GM19351 (cell line): ENCODE results near the gene TPT1.

Experiments used
- ATAC-seq: cut with Tn5 transposase; IDR thresholded peaks from one replicate; pipeline ENCODE4 v1.9.1; 2021; ENCODE audit warnings: mild to moderate bottlenecking, moderate library complexity; ENCODE audit not compliant: unreplicated experiment

Gene TPT1

DNA sequence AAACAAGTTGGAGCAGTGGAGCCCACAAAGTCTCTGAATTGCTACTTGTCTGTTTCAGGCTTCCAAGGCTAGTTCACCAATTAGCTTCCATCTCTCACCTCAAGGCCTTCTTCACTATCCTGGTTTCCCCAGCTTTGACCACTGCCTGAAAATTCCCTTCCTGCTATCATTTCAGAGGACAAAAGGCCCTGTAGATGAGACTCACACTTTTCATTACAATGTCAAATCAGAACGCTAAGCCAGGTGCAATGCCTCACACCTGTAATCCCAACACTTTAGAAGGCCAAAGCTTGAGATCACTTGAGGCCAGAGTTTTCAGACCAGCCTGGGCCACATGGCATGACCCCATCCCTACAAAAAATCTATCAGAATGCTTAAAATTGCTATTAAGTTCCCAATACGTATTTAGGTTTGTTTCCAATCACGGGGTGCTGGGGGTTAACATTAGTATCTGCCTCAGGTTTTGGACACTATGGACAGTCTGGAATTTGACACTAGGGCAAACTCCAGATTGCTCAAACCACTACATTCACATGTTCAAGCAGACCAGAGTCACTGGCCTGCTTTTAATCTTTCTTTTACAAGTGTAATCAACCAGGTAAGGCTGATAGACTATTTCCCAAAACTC lies 5.5 kb downstream of the TPT1 start:
- ATAC-seq: no peak

DNA sequence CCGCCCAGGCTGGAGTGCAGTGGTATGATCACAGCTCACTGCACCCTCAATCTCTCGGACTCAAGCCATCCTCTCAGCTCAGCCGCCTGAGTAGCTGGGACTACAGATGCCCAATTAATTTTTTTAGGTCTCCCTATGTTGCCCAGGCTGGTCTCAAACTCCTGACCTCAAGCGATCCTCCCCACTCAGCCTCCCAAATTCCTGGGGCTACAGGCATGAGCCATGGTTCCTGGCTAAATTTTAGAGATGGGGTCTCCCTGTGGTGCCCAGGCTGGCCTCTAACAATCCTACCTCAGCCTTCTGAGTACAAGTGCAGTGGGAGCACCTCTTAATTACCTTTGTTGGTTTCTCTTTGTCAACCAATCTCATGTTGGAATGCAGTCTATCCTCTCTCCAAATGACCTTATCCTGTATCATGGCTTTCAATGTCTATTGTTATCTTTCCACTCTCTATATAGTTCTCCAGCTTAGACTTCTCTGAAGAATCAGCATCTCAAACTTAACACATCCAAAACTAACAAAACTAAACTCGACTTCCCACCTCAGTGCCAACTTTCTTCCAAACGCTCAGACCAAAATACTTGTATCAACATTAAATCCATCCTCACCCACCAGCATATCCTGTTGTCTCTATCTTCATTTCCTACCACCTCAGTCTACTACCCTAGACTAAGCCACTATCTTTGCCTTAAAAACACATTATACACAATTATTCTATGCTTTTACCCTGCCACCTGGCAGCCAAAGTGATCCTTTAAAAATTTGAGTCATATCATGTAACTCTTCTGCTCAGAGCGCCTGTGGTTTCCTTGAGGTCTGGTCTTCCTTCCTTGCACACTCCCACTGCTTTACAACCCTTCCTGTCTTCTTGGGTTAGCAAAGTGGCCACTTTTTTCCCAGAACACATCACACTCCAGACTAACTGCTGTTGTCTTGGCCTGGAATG lies 6.7 kb downstream of the TPT1 start:
- no peak for ATAC-seq

DNA sequence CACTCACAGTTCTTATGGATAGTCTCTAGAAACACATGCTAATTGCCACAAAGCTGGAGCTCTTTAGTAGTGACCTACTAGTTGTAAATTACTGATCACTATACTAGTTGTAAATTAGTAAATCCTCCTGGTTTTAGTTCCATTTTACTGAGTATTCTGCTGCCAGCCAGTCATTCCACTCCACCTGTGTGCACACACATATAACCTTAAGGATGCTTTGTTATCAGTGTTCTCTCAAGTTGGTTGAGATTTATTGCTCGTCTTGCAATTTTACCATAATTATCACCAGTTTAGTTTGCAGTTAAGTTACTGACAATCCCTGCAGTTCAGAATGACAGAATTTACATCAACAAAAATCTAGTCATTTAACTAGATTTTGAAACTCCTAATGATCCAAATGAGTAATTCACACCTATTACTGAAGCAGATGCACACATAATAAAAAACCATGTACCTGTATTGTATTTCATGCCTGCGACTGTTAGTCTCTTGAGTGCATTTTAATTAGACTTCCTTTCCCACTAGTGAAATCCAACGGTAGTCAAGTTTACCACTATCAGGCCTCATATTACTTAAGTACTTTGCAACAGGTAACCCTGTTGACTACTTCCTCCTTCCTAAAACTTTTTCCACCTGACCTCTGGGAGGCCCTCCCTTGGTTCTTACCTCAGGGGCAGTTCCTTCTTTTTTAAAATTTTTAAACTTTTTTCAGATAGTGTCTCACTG lies 7.6 kb downstream of the TPT1 start:
- ATAC-seq: no peak

DNA sequence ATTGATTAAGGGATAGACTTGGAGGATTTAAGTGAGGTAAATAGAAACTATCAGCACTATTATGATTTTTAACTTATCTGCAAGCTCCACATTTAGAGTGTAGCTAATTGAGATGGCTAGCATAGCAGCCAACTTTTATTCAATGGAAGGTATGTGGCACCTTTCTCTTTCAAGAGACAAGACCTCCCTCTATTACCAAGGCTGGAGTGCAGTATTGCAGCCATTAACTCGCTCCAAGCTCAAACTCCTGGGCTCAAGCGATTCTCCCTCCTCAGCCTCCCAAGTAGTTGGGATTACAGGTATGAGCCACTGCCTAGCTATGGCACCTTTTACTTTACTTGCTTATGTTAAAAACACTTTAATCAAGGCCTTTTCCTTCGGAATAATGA lies 8.2 kb downstream of the TPT1 start:
- no peak for ATAC-seq

DNA sequence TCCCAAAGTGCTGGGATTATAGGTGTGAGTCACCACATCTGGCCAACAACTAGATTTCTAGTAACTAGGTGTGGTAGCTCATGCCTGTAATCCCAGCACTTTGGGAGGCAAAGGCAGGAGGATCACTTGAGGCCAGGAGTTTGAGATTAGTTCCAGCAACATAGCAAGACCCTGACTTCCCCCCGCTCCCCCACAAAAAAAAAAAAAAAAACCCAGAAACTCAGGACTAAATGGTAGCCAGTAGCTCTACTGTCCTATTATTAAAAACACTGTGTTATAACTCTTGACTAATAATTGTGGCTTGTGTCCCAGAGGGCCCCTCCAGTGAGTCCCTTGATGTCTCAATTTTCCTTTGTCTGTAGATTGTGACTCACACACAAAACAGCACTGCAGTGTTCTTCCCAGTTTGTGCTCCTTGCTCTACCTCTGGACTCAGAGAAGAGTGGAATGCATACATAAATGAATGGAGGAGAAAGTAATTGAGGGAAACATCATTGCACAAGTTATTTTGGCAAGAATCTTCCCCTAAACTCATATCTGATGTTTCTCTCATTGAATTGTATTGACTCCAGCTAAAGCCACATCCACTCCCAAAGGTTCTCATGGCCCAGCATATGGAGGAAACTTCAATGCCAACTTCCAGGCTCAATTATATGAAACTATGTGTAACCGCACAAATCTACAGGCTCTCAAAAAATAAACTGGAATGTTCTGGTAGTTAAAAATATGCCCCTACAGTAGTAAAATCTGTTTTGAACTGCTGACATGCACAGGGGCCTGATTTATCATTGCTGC lies 8.8 kb downstream of the TPT1 start:
- no peak for ATAC-seq

DNA sequence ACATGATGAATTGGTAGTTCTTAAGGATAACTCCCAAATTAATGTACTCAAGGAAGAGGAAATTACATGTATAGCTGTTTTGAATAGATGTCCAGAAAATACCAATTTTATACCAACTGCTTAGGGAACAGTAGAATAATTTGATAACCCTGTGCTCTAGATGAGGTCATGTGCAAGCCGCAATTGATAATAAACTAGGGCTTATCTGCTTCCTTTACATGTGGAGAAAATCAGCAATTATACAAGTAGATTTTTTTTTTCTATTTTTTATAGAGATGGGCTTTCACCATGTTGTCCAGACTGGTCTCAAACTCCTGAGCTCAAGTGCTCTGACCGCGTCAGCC lies 9.3 kb downstream of the TPT1 start:
- ATAC-seq: no peak

DNA sequence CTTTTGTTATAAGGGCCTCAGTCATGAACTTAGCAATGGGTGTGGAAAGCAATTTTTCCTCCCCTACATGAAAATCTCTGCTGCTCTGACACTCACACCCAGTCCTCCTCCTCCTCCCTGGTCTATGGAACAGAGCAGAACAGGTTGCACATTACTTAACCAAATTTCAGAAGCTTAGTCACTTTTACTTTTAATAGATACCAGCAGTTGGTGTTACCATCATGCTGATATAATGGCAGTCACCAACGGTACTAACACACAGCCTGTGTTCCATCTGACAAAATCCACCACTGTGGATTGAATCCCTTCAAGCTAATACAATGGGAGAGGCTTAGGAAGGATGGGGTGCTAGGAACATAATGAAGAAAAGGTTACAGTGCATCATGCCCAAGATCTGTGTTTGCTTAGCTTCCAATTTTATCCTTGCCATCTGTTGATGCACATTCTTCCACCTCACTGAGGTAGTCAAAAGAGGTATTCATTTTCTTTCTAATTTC lies 9.8 kb downstream of the TPT1 start:
- ATAC-seq: no peak

DNA sequence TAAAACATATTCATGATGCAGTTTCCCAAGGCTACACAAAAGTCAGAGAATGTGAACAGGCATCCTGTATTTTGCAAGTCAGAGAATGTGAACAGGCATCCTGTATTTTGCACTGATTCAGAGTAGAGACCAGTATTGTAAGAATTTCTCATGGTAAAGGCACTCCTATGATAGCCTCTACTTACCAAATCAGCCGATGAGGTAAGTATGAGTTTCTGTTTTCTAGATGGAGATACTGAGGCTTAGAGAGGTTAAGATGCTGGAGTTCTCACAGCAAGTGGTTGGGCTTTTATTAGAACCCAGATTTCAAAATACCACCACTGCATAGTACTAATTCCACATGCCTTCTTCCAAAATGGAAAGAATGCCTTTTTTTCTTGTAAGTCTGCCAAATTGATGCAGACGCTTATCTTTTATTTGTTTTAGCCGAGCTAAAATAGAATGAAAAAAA lies 12.3 kb downstream of the TPT1 start:
- no peak for ATAC-seq

DNA sequence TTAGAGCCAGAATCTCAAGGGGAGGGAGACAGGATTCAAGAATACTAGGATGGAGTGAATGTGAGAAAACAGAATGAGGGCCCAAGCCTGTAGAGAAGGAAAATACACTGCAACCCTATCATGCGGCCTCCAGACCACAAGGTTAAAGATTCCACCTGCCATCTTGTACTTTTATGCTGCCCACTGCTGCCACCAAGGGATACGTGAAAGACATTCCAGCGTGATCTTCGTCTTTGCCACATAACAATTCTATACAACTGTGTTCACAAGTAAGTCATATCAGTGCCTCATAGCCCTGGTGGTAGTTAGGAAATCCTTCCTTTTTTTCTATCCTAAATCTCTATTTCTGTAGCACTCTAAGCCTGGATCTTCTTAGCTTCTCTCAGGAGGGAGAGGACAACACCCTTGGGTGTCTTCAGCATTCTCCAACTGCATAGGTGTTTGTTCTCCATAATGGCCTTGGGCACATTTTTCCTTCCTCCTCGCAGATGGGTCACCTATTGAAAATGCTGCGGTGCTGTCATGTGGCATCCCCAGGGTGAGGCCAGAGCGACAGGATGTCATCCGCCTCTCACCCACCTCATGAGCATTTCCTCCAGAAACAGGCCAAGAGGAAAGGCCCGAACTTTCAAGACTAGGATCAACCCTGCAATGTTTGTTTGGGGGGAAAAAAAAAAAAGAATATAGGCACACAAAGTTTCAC lies 13.6 kb downstream of the TPT1 start:
- ATAC-seq: no peak

DNA sequence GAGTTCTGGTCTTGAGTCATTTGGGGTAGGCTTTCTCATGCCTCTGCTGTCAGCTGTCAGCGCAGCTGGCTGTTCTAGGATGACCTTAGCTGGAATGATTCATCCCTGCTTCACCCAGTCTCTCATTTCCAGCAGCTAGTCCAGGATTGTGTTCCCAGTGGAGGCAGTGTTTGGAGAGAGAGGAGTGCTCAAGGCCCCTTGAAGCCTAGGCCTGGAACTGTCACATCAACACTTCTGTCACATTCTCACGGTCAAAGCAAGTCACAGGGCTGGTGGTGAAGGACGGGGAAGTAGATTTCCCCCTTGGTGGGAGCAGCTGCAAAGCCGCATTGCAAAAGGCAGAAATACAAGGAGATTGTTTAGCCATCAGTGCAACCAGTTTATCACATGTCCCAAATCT lies 15.2 kb downstream of the TPT1 start:
- no peak for ATAC-seq

DNA sequence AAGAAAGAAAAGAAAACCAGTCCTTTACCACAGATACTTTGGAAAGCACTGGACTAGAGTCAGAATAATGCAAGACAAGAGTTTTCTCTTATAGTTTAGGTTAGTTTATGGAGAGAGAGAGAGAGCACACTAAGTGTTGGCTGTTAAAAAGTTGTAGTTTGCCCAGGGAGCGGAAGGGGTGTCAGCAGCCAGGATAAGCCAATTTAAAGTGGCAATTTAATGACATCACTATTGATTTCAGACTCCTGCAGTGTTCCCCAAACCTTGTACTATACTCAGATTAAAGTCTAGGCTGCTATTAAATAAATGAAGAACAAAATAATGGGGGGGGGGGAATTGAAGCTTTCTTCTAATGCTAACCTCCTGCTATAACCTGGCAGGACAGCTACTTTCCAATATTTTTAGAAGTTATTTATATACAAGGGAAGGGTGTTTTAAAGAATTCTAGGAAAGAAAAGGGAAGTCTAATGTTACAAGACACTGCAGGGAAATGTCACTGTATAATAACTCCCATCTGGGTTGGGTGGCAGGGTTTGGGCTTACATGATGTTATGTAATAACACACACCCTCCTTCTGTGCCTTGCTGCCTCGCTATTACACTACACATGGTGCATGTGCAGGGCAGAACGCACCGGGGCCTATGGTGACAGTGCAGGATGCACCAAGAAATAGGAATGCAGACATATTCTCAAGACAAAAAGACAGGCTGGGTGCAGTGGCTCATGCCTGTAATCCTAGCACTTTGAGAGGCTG lies 19.9 kb downstream of the TPT1 start:
- ATAC-seq: no peak

DNA sequence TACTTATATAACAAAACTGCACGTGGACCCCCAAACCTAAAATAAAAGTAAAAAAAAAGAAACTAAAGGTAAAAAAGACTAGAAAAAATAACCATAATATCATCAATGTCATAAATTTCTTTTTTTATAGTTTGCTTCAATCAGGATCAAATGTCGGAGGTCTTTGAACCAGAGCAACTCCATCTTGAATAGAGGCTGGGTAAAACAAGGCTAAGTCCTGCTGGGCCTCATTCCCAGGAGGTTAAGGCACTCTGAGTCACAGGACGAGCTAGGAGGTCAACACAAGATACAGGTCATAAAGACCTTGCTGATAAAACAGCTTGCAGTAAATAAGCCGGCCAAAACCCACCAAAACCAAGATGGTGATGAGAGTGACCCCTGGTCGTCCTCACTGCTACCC lies 24.0 kb downstream of the TPT1 start:
- ATAC-seq: no peak

DNA sequence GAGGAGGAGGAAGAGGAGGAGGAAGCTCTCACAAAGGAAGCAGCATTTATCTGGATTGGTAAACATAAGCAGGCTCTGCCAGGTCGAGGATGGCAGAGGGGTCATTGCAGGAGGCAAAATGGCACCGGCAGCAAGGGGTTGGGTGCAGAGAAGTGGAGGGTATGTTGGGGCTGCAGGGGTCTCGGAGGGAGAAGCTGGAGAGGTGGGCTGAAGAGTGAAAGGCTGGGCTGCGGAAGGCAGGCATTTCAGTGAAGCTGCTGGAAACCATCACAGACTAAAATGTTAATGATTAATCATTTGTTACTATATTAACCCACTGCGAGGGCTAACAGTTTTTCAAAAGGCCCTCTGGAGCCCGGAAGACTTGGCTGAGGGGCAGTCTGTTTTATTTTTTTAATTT lies 24.6 kb downstream of the TPT1 start:
- no peak for ATAC-seq

DNA sequence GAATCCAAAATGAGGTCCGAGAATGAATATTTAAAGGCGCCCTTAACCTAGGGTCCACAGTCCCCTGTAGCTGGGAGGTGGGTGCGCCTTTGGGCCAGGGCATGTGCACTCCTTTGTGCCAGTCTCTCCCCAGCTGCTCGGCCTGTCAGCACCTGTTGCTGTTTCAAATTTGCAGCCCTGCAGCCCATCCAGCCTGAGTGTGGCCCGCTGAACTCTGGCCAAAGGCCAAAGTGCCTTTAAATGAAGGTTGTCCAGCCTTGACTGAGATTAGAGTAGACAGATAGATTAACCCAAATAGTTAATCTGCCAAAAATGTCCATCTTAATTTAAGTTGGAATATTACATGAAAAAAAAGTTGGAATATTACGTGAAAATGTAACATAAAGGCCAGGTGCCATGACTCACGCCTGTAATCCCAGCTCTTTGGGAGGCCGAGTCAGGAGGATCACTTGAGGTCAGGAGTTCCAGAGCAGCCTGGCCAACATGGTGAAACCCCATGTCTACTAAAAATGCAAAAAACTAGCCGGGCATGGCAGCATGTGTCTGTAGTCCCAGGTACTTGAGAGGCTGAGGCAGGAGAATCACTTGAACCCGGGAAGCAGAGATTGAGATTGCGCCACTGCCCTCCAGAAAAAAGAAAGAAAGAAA lies 25.3 kb downstream of the TPT1 start:
- ATAC-seq: no peak

DNA sequence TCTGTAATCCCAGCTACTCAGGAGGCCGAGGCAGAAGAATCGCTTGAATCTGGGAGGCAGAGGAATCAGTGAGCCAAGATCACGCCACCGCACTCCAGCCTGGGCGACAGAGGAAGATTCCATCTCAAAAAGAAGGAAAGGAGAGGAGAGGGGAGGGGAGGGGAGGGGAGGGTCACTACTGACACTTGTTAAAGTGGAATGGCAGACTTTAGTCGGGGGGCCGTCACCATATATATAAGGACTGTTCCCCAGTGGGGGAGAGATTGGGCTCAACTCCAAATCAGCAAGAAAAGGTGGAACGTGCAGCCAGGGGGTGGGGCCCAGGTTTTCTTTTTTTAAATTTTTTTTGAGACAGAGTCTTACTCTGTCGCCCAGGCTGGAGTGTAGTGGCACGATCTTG lies 26.2 kb downstream of the TPT1 start:
- no peak for ATAC-seq

DNA sequence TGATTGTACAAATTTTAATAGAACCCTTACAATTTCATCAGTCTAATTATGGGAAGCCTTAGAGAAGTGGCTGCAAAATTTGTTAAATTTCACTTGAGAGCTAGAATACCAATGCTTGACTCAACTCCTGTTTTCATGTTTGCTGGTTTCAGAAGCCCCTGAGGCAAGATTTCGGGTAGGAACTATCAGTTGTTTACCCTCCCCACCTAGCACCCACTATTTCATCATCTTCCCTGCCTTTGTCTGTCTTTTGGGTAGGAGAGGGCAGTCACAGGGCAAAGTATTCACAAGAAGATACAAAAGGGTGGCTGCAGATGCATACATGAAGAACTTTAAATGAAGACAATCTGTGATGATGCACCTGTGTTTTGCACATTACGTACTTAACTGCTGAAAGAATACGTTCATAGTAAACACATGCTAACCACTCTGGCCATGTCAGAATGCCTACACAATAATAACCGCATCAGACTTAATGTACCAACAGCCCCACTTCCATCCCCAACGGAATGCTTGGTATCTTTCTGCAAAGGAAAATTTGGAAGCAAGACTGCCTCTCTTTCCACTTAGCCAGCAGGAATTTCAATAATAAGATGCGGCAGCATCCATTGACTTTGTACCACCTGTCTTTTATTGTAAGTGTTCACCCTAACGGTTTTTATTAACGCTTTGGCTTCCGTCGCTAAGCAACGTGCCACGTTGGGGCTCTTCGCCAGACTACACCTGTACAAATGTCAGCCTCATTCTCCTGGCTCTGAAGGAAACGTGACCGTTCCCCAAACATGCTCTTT lies 30.4 kb downstream of the TPT1 start:
- ATAC-seq: no peak

DNA sequence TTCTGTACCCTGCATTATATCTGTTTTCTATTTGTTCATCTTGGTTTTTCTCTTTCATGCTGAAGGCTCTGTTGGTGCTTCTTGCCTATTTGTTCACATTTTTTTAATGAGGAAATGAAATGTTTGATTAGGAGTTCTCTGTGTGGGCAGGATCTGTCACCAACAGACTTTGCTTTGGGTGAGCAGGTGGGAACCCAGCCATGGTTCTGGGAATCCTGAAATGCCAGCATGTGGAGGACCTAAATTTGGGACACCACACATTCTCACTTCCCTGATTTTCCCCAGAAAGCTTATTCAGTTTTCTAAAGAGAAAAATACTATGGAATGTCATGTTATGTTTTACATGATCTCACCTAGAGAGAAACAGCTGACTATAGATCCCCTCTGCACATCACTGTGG lies 34.0 kb downstream of the TPT1 start:
- no peak for ATAC-seq

DNA sequence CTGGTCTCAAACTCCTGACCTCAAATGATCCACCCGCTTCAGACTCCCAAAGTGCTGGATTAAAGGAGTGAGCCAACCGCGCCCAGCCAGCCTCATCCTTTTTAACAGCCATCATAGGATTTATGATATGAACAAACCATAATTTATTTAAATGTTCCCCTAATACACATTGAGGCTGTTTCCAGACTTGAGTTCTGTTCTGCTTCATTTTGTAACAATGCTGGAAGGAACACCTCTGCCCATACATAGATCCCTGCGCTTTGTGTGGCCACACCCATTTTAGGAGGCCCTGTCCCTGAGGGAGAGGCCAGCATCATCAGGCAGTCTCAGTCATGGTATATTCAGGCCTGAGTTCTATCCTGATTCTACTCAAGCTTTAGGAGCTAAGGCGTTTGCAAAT lies 35.9 kb downstream of the TPT1 start:
- no peak for ATAC-seq
